Activated CD4-positive, alpha-beta T cell treated with anti-CD3 and anti-CD28 coated beads, Interleukin-10, Interleukin-2, amounts not matched to agents 100 ng/mL and 50 ng/mL, durations not matched to agents 16 hours and 8 hours (primary cell): ENCODE measurements around the gene PRSS53.
A peak's percentile ranks its signal among the peaks of the same experiment; 100 is the strongest.

Experiments used
- DNase-seq: peaks from one replicate; pipeline ENCODE4 v3.0.0-alpha.2; 2020

Gene PRSS53

GRCh38 chr16:31077024-31077423 is 11.7 kb downstream of the PRSS53 start:
- DNase-seq = no peak

GRCh38 chr16:31076319-31076718 is 12.4 kb downstream of the PRSS53 start:
- DNase-seq = no peak

- no peak for DNase-seq
These were observed 13.9 kb downstream of the PRSS53 start for GRCh38 chr16:31074814-31075183.

GRCh38 chr16:31073970-31074813 is 14.6 kb downstream of the PRSS53 start, which contains the start of the genes ZNF646 and ZNF668:
TSS of gene ZNF646 (plus strand) at chr16:31074422. CDS start at chr16:31076325, 1,903 bp downstream.
TSS of gene ZNF668 (minus strand) at chr16:31074240. CDS start at chr16:31064459, 9,781 bp downstream.
- DNase-seq = peak; percentile 99

- peak; percentile 91 for DNase-seq
These were observed 15.4 kb downstream of the PRSS53 start for GRCh38 chr16:31073142-31073969.

- peak; percentile 58 for DNase-seq
These were observed 16.1 kb downstream of the PRSS53 start for GRCh38 chr16:31072540-31073141.

- DNase-seq = peak; percentile 32
These were observed 16.9 kb downstream of the PRSS53 start for GRCh38 chr16:31071861-31072260.

GRCh38 chr16:31067342-31067741 is 21.4 kb downstream of the PRSS53 start:
- no peak for DNase-seq

GRCh38 chr16:31064882-31065461 is 23.8 kb downstream of the PRSS53 start:
- no peak for DNase-seq

GRCh38 chr16:31063843-31064611 is 24.7 kb downstream of the PRSS53 start:
- peak; percentile 64 for DNase-seq

GRCh38 chr16:31063495-31063842 is 25.3 kb downstream of the PRSS53 start:
- no peak for DNase-seq

GRCh38 chr16:31061813-31062440 is 26.8 kb downstream of the PRSS53 start:
- DNase-seq = no peak

- no peak for DNase-seq
These were observed 27.5 kb downstream of the PRSS53 start for GRCh38 chr16:31061126-31061812.

- DNase-seq = no peak
These were observed 33.1 kb downstream of the PRSS53 start for GRCh38 chr16:31055613-31056012.

GRCh38 chr16:31052114-31052513 is 36.6 kb downstream of the PRSS53 start:
- DNase-seq = peak; percentile 11

- DNase-seq = no peak
These were observed 38.3 kb downstream of the PRSS53 start for GRCh38 chr16:31050280-31051030.

- no peak for DNase-seq
These were observed 44.8 kb downstream of the PRSS53 start for GRCh38 chr16:31043898-31044481.

GRCh38 chr16:31043352-31043751 is 45.4 kb downstream of the PRSS53 start:
- DNase-seq = no peak

GRCh38 chr16:31042866-31043265 is 45.9 kb downstream of the PRSS53 start:
- no peak for DNase-seq

GRCh38 chr16:31038993-31039392 is 49.8 kb downstream of the PRSS53 start:
- DNase-seq = no peak
